ENCODE results near the gene WBP2. TPM values are rescaled to one million over a fixed set of nuclear protein-coding genes. Genes with fewer than 3 reads are reported as not detected.
A peak's percentile ranks its signal among the peaks of the same experiment; 100 is the strongest.

Gene WBP2
- total RNA-seq, 3 donors from 2014 or later: 99.1 to 114 (median 99.8) TPM

- H3K36me3 ChIP-seq (ENCODE audit: low read depth): no peaks in the 10 kb centered on the region
- no peak for TF ChIP-seq CTCF (IDR thresholded peaks at IDR 0.05)
- DNase-seq: no peak
- H3K9me3 ChIP-seq: no peaks in the 10 kb centered on the region
- ATAC-seq: no peak
- intact Hi-C loops (cut with DNase I, micrococcal nuclease): no loop called here
- H3K4me1 ChIP-seq (ENCODE audit: low read depth): peaks cover 8% of the 10 kb centered on the region
- H3K4me3 ChIP-seq: no peak overlapping the region
Measured at GRCh38 chr17:75823257-75824041, 31.7 kb downstream of the WBP2 start.

GRCh38 chr17:75822800-75823166 lies 32.4 kb downstream of the WBP2 start:
- ATAC-seq (no peak), DNase-seq (no peak)
- intact Hi-C loops (cut with DNase I, micrococcal nuclease): no loop called here
- TF ChIP-seq CTCF (IDR thresholded peaks at IDR 0.05): no peak
- Histone ChIP-seq H3K4me3 (no peak overlapping the region), H3K4me1 (ENCODE audit: low read depth) (peaks cover 6% of the 10 kb centered on the region), H3K9me3 (no peaks in the 10 kb centered on the region), H3K36me3 (ENCODE audit: low read depth) (no peaks in the 10 kb centered on the region)

GRCh38 chr17:75822119-75822799 lies 32.9 kb downstream of the WBP2 start:
- H3K4me1 ChIP-seq (ENCODE audit: low read depth): peaks cover under 1% of the 10 kb centered on the region

GRCh38 chr17:75821552-75821951 lies 33.6 kb downstream of the WBP2 start:
- Histone ChIP-seq H3K4me1 (ENCODE audit: low read depth) (no peaks in the 10 kb centered on the region), H3K4me3 (no peak overlapping the region), H3K36me3 (ENCODE audit: low read depth) (no peaks in the 10 kb centered on the region), H3K9me3 (no peaks in the 10 kb centered on the region)
- intact Hi-C loops (cut with DNase I, micrococcal nuclease): no loop called here
- DNase-seq: no peak
- no peak for ATAC-seq
- TF ChIP-seq CTCF (IDR thresholded peaks at IDR 0.05): no peak

More at GRCh38 chr17:75822119-75822799, 32.9 kb downstream of the WBP2 start:
- no peaks in the 10 kb centered on the region for H3K9me3 ChIP-seq
- DNase-seq: peak in 2 of 3 donors; percentile 59 to 67
- no peak overlapping the region for H3K4me3 ChIP-seq
- H3K36me3 ChIP-seq (ENCODE audit: low read depth): no peaks in the 10 kb centered on the region
- intact Hi-C loops (cut with DNase I, micrococcal nuclease): no loop called here
- ATAC-seq: peak; percentile 56
- TF ChIP-seq CTCF (IDR thresholded peaks at IDR 0.05): no peak

GRCh38 chr17:75820094-75821080 lies 34.7 kb downstream of the WBP2 start:
- DNase-seq: no peak
- intact Hi-C loops (cut with DNase I, micrococcal nuclease): no loop called here
- no peak for TF ChIP-seq CTCF (IDR thresholded peaks at IDR 0.05)
- no peaks in the 10 kb centered on the region for H3K36me3 ChIP-seq (ENCODE audit: low read depth)
- H3K9me3 ChIP-seq: no peaks in the 10 kb centered on the region
- no peak for ATAC-seq
- H3K4me1 ChIP-seq (ENCODE audit: low read depth): no peaks in the 10 kb centered on the region
- no peak overlapping the region for H3K4me3 ChIP-seq

All from mucosa of descending colon (tissue), 3 donors.